Stomach smooth muscle (tissue), 2 donors: ENCODE results near the gene SLC30A1.

Experiments used
- H3K27ac ChIP-seq: one replicate; pipeline ENCODE4 v1.7.0; 2013; ENCODE audit warnings: mild to moderate bottlenecking, low read length, inconsistent platforms
- H3K27me3 ChIP-seq, 2 donors: one replicate each; pipeline ENCODE4 v1.7.0; 2013; ENCODE audit warnings: low read length in 2 of 2; ENCODE audit not compliant: insufficient read depth in 2 of 2, control insufficient read depth in 1 of 2
- H3K36me3 ChIP-seq, 2 donors: one replicate each; pipeline ENCODE4 v1.7.0; 2013; ENCODE audit warnings: low read length in 2 of 2; ENCODE audit not compliant: control insufficient read depth in 2 of 2, insufficient read depth in 2 of 2
- H3K4me1 ChIP-seq: one replicate; pipeline ENCODE4 v1.7.0; 2013; ENCODE audit warnings: low read length; ENCODE audit not compliant: control insufficient read depth, insufficient read depth
- H3K4me3 ChIP-seq, 2 donors: one replicate each; pipeline ENCODE4 v1.7.0; 2013; ENCODE audit warnings: low read length in 2 of 2
- H3K9ac ChIP-seq, 2 donors: one replicate each; pipeline ENCODE4 v1.7.0; 2013; ENCODE audit warnings: low read length in 2 of 2, mild to moderate bottlenecking in 1 of 2
- H3K9me3 ChIP-seq, 2 donors: one replicate each; pipeline ENCODE4 v1.7.0; 2013; ENCODE audit warnings: low read length in 2 of 2; ENCODE audit not compliant: control insufficient read depth in 2 of 2
- donor health status: healthy.
- donor health status: Pancreatic carcinoma.

Gene SLC30A1

GRCh38 chr1:211530102-211530501 lies 48.9 kb downstream of the SLC30A1 start:
- H3K4me1 ChIP-seq = no peaks in the 10 kb centered on the region
- H3K9ac ChIP-seq = no peak overlapping the region
- no peaks in the 10 kb centered on the region for H3K9me3 ChIP-seq
- H3K4me3 ChIP-seq = no peak overlapping the region
- H3K36me3 ChIP-seq = no peaks in the 10 kb centered on the region
- H3K27ac ChIP-seq = no peak overlapping the region
- H3K27me3 ChIP-seq = peaks cover 0 to 3% of the 10 kb centered on the region in 2 donors

GRCh38 chr1:211529453-211529852 lies 49.5 kb downstream of the SLC30A1 start:
- no peaks in the 10 kb centered on the region for H3K9me3 ChIP-seq

GRCh38 chr1:211529011-211529410 lies 50.0 kb downstream of the SLC30A1 start:
- Histone ChIP-seq H3K27ac (no peak overlapping the region), H3K4me3 (no peak overlapping the region), H3K27me3 (peaks cover 0 to 3% of the 10 kb centered on the region in 2 donors), H3K9me3 (no peaks in the 10 kb centered on the region), H3K9ac (no peak overlapping the region), H3K4me1 (no peaks in the 10 kb centered on the region), H3K36me3 (no peaks in the 10 kb centered on the region)

More at GRCh38 chr1:211529453-211529852, 49.5 kb downstream of the SLC30A1 start:
- Histone ChIP-seq H3K9ac (no peak overlapping the region), H3K36me3 (no peaks in the 10 kb centered on the region), H3K4me1 (no peaks in the 10 kb centered on the region), H3K4me3 (no peak overlapping the region), H3K27ac (no peak overlapping the region), H3K27me3 (peaks cover 0 to 3% of the 10 kb centered on the region in 2 donors)

GRCh38 chr1:211527888-211528287 lies 51.1 kb downstream of the SLC30A1 start:
- no peak overlapping the region for H3K9ac ChIP-seq
- no peak overlapping the region for H3K27ac ChIP-seq
- no peaks in the 10 kb centered on the region for H3K4me1 ChIP-seq

GRCh38 chr1:211527006-211527405 lies 52.0 kb downstream of the SLC30A1 start:
- no peak overlapping the region for H3K27ac ChIP-seq

More at GRCh38 chr1:211527888-211528287, 51.1 kb downstream of the SLC30A1 start:
- Histone ChIP-seq H3K27me3 (peaks cover 0 to 3% of the 10 kb centered on the region in 2 donors), H3K9me3 (no peaks in the 10 kb centered on the region), H3K4me3 (no peak overlapping the region), H3K36me3 (no peaks in the 10 kb centered on the region)

GRCh38 chr1:211526101-211526500 lies 52.9 kb downstream of the SLC30A1 start:
- Histone ChIP-seq H3K9me3 (no peaks in the 10 kb centered on the region), H3K4me1 (no peaks in the 10 kb centered on the region), H3K27me3 (peaks cover 0 to 3% of the 10 kb centered on the region in 2 donors), H3K9ac (no peak overlapping the region), H3K4me3 (no peak overlapping the region), H3K27ac (no peak overlapping the region), H3K36me3 (no peaks in the 10 kb centered on the region)

More at GRCh38 chr1:211527006-211527405, 52.0 kb downstream of the SLC30A1 start:
- Histone ChIP-seq H3K27me3 (peaks cover 0 to 3% of the 10 kb centered on the region in 2 donors), H3K9ac (no peak overlapping the region), H3K4me3 (no peak overlapping the region), H3K9me3 (no peaks in the 10 kb centered on the region), H3K4me1 (no peaks in the 10 kb centered on the region), H3K36me3 (no peaks in the 10 kb centered on the region)

- Histone ChIP-seq H3K27me3 (peaks cover 0 to 3% of the 10 kb centered on the region in 2 donors), H3K36me3 (no peaks in the 10 kb centered on the region), H3K4me3 (no peak overlapping the region), H3K9me3 (no peaks in the 10 kb centered on the region), H3K4me1 (no peaks in the 10 kb centered on the region), H3K9ac (no peak overlapping the region), H3K27ac (no peak overlapping the region)
Measured at GRCh38 chr1:211525101-211525676, 53.8 kb downstream of the SLC30A1 start.

GRCh38 chr1:211524521-211524920 lies 54.4 kb downstream of the SLC30A1 start:
- Histone ChIP-seq H3K9ac (no peak overlapping the region), H3K4me3 (no peak overlapping the region), H3K27ac (no peak overlapping the region), H3K27me3 (peaks cover 0 to 3% of the 10 kb centered on the region in 2 donors), H3K36me3 (no peaks in the 10 kb centered on the region), H3K4me1 (no peaks in the 10 kb centered on the region), H3K9me3 (no peaks in the 10 kb centered on the region)

- Histone ChIP-seq H3K4me3 (no peak overlapping the region), H3K36me3 (no peaks in the 10 kb centered on the region), H3K27me3 (no peaks in the 10 kb centered on the region), H3K27ac (no peak overlapping the region), H3K9ac (no peak overlapping the region), H3K9me3 (no peaks in the 10 kb centered on the region), H3K4me1 (no peaks in the 10 kb centered on the region)
Measured at GRCh38 chr1:211522804-211523203, 56.2 kb downstream of the SLC30A1 start.
